ENCODE data around the gene OLA1. TPM values are rescaled to one million over a fixed set of nuclear protein-coding genes. Genes with fewer than 3 reads are reported as not detected.

OLA1 gene
- polyA plus RNA-seq, 1 of the 3 experiments (the other 2 are of a cell fraction): 46.9 TPM

DNA sequence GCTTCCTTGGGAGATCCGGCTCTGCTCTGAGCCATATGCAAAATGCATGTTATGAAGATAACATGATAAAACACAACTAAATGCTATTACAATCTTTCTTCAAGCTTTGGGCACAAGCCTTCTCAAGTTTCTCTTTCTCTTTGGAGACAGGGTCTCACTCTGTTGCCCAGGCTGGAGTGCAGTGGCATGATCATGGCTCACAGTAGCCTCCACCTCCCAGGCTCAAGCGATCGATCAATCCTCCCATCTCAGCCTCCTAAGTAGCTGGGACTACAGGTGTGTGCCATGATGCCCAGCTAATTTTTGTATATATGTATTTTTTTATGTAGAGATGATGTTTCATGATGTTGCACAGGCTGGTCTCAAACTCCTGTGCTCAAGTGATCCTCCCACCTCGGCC, 175.5 kb downstream of the OLA1 start:
- Histone ChIP-seq H3K4me1 (ENCODE audit: control insufficient read depth in 1 of 2, insufficient read depth in 2 of 2, low read depth in 1 of 2, low read length in 1 of 2) (no peaks in the 10 kb centered on the region; a peak in 1 of 4 replicates), H3K79me2 (ENCODE audit: insufficient read depth) (no peaks in the 10 kb centered on the region), H3K4me3 (ENCODE audit: low read depth in 2 of 2, low read length in 1 of 2) (no peak overlapping the region), H3F3A (replicated peaks; ENCODE audit: insufficient read depth) (no peaks in the 10 kb centered on the region), H3K27me3 (ENCODE audit: insufficient read depth) (no peaks in the 10 kb centered on the region), H3K36me3 (replicated peaks in 1 of 2; ENCODE audit: control insufficient read depth in 1 of 2, insufficient read depth in 2 of 2, low read length in 1 of 2) (peaks cover 8 to 25% of the 10 kb centered on the region in 2 experiments), H3K27ac (ENCODE audit: low read depth in 2 of 2, low read length in 1 of 2) (no peak overlapping the region), H4K20me1 (ENCODE audit: insufficient read depth) (no peaks in the 10 kb centered on the region), H3K9ac (no peak overlapping the region), H3K9me2 (no peaks in the 10 kb centered on the region), H3K9me3 (no peaks in the 10 kb centered on the region), H2AFZ (ENCODE audit: low read depth) (no peak overlapping the region), H3K4me2 (no peak overlapping the region)
- no peak for DNase-seq
- ChIA-PET CTCF (interaction anchor here (1.2 to 1.4 kb wide), 4 partner anchors 9 to 35 kb away, joined by 3 to 4 read pairs (median 4); no protein-coding TSS in a partner anchor), POLR2A (no interaction called here)
- WGBS (ENCODE audit: low lambda C conversion rate): 94% methylated on average over 4 of the region's 4 CpGs
- TF ChIP-seq CHD2 (IDR thresholded peaks at IDR 0.05; ENCODE audit: low read length, partially characterized antibody) (no peak), NFIC (IDR thresholded peaks at IDR 0.05; ENCODE audit: borderline replicate concordance) (no peak), RFX5 (IDR thresholded peaks at IDR 0.05; ENCODE audit: low read length) (no peak), TAF1 (IDR thresholded peaks at IDR 0.05; ENCODE audit: borderline replicate concordance, low read depth, low read length) (no peak), EZH2phosphoT487 (IDR thresholded peaks at IDR 0.05; ENCODE audit: borderline replicate concordance, low read depth) (no peak), JUND (IDR thresholded peaks at IDR 0.05) (no peak)
- TF ChIP-seq, protein P1, sequence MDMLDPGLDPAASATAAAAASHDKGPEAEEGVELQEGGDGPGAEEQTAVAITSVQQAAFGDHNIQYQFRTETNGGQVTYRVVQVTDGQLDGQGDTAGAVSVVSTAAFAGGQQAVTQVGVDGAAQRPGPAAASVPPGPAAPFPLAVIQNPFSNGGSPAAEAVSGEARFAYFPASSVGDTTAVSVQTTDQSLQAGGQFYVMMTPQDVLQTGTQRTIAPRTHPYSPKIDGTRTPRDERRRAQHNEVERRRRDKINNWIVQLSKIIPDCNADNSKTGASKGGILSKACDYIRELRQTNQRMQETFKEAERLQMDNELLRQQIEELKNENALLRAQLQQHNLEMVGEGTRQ (IDR thresholded peaks at IDR 0.05; ENCODE audit: borderline replicate concordance, low read depth, low read length): no peak
- TF ChIP-seq, protein P2, sequence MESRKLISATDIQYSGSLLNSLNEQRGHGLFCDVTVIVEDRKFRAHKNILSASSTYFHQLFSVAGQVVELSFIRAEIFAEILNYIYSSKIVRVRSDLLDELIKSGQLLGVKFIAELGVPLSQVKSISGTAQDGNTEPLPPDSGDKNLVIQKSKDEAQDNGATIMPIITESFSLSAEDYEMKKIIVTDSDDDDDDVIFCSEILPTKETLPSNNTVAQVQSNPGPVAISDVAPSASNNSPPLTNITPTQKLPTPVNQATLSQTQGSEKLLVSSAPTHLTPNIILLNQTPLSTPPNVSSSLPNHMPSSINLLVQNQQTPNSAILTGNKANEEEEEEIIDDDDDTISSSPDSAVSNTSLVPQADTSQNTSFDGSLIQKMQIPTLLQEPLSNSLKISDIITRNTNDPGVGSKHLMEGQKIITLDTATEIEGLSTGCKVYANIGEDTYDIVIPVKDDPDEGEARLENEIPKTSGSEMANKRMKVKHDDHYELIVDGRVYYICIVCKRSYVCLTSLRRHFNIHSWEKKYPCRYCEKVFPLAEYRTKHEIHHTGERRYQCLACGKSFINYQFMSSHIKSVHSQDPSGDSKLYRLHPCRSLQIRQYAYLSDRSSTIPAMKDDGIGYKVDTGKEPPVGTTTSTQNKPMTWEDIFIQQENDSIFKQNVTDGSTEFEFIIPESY (IDR thresholded peaks at IDR 0.05; ENCODE audit: borderline replicate concordance, low read depth): no peak
- TF ChIP-seq, protein P3, sequence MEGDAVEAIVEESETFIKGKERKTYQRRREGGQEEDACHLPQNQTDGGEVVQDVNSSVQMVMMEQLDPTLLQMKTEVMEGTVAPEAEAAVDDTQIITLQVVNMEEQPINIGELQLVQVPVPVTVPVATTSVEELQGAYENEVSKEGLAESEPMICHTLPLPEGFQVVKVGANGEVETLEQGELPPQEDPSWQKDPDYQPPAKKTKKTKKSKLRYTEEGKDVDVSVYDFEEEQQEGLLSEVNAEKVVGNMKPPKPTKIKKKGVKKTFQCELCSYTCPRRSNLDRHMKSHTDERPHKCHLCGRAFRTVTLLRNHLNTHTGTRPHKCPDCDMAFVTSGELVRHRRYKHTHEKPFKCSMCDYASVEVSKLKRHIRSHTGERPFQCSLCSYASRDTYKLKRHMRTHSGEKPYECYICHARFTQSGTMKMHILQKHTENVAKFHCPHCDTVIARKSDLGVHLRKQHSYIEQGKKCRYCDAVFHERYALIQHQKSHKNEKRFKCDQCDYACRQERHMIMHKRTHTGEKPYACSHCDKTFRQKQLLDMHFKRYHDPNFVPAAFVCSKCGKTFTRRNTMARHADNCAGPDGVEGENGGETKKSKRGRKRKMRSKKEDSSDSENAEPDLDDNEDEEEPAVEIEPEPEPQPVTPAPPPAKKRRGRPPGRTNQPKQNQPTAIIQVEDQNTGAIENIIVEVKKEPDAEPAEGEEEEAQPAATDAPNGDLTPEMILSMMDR (IDR thresholded peaks at IDR 0.05): no peak

DNA sequence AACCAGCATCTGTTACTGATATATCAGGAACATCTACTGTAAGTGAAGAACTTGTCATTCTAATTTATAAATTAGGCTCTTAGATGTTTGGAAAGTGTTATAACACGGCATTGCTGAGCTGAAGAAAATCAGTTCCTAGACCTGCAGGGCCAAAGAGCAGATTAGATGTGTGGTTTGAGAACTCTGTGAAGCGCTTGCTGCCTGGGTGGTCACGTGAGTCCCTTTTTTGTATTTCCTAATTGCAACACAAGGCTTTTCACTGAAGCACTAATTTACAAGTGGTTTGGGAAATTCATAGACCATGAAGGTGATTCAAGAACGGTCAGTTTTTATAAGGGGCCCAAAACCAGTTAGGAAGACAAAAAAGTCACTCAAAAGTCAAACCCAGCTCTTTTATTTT, 176.3 kb downstream of the OLA1 start:
- no peak overlapping the region for H3K4me3 ChIP-seq (ENCODE audit: low read depth in 2 of 2, low read length in 1 of 2)
- no peaks in the 10 kb centered on the region for H3K79me2 ChIP-seq (ENCODE audit: insufficient read depth)
- no peaks in the 10 kb centered on the region for H3K9me3 ChIP-seq
- H4K20me1 ChIP-seq (ENCODE audit: insufficient read depth): no peaks in the 10 kb centered on the region
- 92% methylated on average over 4 of the region's 4 CpGs for WGBS (ENCODE audit: low lambda C conversion rate)
- H3K4me1 ChIP-seq (ENCODE audit: control insufficient read depth in 1 of 2, insufficient read depth in 2 of 2, low read depth in 1 of 2, low read length in 1 of 2): no peaks in the 10 kb centered on the region; a peak in 1 of 4 replicates
- POLR2A ChIA-PET: no interaction called here
- H3K4me2 ChIP-seq: no peak overlapping the region
- H3F3A ChIP-seq (replicated peaks; ENCODE audit: insufficient read depth): no peaks in the 10 kb centered on the region
- DNase-seq: no peak
- no peak overlapping the region for H2AFZ ChIP-seq (ENCODE audit: low read depth)
- no peak overlapping the region for H3K27ac ChIP-seq (ENCODE audit: low read depth in 2 of 2, low read length in 1 of 2)
- H3K27me3 ChIP-seq (ENCODE audit: insufficient read depth): no peaks in the 10 kb centered on the region
- H3K9me2 ChIP-seq: no peaks in the 10 kb centered on the region
- peaks cover 8 to 25% of the 10 kb centered on the region in 2 experiments for H3K36me3 ChIP-seq (replicated peaks in 1 of 2; ENCODE audit: control insufficient read depth in 1 of 2, insufficient read depth in 2 of 2, low read length in 1 of 2)
- CTCF ChIA-PET: interaction anchor here (1.2 to 1.4 kb wide), 4 partner anchors 8 to 34 kb away, joined by 3 to 4 read pairs (median 4); no protein-coding TSS in a partner anchor
- no peak overlapping the region for H3K9ac ChIP-seq
- TF ChIP-seq, protein P4, sequence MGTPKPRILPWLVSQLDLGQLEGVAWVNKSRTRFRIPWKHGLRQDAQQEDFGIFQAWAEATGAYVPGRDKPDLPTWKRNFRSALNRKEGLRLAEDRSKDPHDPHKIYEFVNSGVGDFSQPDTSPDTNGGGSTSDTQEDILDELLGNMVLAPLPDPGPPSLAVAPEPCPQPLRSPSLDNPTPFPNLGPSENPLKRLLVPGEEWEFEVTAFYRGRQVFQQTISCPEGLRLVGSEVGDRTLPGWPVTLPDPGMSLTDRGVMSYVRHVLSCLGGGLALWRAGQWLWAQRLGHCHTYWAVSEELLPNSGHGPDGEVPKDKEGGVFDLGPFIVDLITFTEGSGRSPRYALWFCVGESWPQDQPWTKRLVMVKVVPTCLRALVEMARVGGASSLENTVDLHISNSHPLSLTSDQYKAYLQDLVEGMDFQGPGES (IDR thresholded peaks at IDR 0.05; ENCODE audit: low read depth, low read length): no peak
- TF ChIP-seq NFIC (IDR thresholded peaks at IDR 0.05; ENCODE audit: borderline replicate concordance): no peak
- no peak for TF ChIP-seq TCF12 (IDR thresholded peaks at IDR 0.05)
- TF ChIP-seq, protein P5, sequence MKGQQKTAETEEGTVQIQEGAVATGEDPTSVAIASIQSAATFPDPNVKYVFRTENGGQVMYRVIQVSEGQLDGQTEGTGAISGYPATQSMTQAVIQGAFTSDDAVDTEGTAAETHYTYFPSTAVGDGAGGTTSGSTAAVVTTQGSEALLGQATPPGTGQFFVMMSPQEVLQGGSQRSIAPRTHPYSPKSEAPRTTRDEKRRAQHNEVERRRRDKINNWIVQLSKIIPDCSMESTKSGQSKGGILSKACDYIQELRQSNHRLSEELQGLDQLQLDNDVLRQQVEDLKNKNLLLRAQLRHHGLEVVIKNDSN (IDR thresholded peaks at IDR 0.05; ENCODE audit: borderline replicate concordance, low read depth): no peak
- TF ChIP-seq JUND (IDR thresholded peaks at IDR 0.05): no peak
- TF ChIP-seq TEAD4 (IDR thresholded peaks at IDR 0.05; ENCODE audit: borderline replicate concordance, insufficient read depth): no peak
- TF ChIP-seq RXRA (IDR thresholded peaks at IDR 0.05; ENCODE audit: borderline replicate concordance, low read depth): no peak
- no peak for TF ChIP-seq CHD2 (IDR thresholded peaks at IDR 0.05; ENCODE audit: low read length, partially characterized antibody)
- no peak for TF ChIP-seq MEF2A (IDR thresholded peaks at IDR 0.05; ENCODE audit: borderline replicate concordance, low read depth)
- no peak for TF ChIP-seq ELF1 (IDR thresholded peaks at IDR 0.05)
- TF ChIP-seq, protein P6, sequence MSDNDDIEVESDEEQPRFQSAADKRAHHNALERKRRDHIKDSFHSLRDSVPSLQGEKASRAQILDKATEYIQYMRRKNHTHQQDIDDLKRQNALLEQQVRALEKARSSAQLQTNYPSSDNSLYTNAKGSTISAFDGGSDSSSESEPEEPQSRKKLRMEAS (IDR thresholded peaks at IDR 0.05; ENCODE audit: low read depth): no peak
- TF ChIP-seq GABPA (IDR thresholded peaks at IDR 0.05; ENCODE audit: low read depth): no peak
- TF ChIP-seq MXI1 (IDR thresholded peaks at IDR 0.05; ENCODE audit: low read depth, low read length): no peak
- TF ChIP-seq RFX5 (IDR thresholded peaks at IDR 0.05; ENCODE audit: low read length): no peak
- TF ChIP-seq, protein P1 (IDR thresholded peaks at IDR 0.05; ENCODE audit: borderline replicate concordance, low read depth, low read length): no peak
- no peak for TF ChIP-seq RCOR1 (IDR thresholded peaks at IDR 0.05; ENCODE audit: low read length)
